Cortex of kidney (tissue), 1 donor: ENCODE data around the gene FOXA1.

Source experiments
- DNase-seq: peaks from one replicate; lab custom pipeline; 2025; lab: John Stamatoyannopoulos, UW

The FOXA1 gene

DNA sequence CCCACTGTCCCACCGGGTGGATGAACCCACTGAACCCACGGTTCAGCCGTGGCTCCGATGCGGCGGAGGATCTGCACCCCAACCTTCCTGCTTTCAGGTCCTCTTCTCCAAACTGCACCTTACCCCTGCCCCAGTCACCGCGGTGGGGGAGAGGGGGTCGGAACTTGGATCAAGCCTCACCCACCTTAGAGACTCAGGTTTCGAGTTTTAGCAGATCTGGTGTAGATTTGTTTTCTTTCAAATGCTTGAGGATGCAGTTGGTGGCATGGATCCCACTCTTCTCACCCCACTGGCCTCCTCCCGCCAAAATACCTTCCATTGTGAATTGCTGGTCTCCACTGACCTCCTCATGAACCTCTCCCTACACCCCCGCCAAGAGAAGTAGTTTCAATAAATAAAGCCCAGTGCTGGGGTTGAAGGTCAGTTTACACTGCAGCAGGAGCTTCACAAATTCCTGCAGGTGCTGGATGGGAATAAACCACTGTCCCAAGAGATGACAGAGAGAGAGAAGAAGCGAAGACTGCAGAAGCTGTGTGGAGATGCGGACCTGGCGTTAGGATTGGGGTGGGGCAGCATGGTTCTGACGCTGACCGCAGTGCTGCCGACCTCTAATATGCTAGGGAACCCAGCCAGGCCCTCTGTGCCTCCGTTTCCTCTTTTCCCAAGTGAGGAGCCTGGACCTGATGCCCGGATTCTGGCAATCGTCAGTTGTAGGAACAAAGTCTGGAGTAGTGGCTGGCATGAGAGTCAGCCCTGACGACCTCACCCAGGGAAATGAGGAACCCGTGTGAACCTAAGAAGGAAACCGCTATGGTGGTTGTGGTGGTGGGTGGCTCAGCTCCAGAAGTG, 7.8 kb upstream of the FOXA1 start:
- DNase-seq, result no peak

- DNase-seq, result no peak
Observed at GRCh38 chr14:37601865-37602264, 6.8 kb upstream of the FOXA1 start.

DNA sequence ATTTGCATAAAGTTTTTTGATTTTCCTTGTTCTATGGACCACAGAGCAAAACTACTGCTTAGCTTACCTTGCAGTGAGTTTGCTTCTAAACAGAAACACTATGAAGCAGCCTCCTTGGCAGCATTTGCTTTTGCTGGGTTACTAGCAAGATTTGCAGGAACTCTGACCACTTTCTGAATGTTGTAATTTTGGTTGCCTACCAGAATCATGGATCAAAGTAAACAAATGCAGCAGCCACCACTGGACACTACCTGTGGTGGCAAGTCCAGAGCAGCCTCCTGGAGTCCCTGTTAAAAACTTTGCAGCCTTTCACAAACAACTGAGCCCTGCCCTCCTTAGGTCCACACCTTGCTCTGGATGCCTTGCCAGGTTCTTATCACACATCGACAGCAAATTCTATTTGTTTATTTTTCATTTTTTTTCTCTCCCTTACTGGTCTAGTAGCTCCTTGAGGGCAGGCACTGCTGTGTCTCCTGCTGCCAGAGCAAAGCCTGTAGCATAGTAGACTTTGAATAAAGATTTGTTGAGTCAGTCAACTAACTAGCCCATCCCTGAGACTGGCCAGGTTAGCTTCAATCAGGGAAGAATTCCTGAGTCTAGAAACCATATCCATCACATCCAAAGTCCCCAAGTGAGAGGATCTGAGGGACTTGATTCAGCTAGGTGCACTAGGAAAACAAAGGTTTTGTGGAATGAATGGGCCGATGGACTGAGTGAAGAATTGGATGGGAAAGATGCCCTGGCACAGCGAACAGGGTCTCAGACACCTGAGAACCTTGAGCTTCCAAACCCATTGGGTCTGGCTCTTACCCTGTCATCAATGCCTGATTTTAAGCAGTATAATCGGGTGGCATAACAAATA, 6.1 kb upstream of the FOXA1 start:
- DNase-seq, result no peak

DNA sequence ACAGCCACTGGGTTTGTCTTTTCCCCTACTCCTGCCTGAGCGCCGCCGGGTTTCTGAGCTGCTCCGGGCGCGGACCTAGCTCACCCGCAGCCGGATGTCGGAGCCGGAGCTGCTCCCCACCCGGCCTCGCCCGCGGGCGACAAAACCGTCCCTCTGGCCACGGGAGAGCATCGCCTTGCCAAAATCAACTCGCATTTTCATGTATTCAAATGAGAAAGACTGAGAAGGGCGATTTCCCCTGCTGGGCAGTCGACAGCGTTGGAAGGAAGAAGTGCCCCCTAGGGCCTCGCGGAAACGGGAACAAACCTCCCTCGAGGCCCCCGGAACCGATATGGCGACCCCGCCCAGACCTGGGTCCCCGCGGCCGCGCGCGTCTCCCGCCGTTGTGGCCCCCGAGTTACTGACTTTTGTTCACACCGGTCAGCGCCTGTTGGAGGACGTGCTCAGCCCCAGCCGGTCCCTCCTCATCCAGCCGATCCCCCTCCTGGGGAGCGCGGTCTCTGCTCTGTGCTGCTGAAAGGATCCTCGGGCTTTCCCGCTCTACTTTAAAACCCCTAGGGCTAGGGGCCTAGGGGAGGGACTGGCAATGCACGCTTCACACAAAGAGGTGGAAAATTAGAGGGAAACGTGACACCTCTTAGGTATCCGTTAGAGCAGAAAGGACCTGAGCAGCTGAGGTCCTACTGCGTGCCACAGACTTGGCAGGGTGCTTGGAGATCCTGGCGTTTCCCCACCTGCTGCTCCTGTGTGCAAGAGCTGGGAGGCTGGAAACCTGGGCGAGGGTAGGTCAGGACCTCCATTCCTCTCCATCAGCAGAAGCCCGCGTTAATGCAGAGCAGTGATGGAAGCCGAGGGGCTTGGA, 4.7 kb upstream of the FOXA1 start:
- DNase-seq, result no peak

DNA sequence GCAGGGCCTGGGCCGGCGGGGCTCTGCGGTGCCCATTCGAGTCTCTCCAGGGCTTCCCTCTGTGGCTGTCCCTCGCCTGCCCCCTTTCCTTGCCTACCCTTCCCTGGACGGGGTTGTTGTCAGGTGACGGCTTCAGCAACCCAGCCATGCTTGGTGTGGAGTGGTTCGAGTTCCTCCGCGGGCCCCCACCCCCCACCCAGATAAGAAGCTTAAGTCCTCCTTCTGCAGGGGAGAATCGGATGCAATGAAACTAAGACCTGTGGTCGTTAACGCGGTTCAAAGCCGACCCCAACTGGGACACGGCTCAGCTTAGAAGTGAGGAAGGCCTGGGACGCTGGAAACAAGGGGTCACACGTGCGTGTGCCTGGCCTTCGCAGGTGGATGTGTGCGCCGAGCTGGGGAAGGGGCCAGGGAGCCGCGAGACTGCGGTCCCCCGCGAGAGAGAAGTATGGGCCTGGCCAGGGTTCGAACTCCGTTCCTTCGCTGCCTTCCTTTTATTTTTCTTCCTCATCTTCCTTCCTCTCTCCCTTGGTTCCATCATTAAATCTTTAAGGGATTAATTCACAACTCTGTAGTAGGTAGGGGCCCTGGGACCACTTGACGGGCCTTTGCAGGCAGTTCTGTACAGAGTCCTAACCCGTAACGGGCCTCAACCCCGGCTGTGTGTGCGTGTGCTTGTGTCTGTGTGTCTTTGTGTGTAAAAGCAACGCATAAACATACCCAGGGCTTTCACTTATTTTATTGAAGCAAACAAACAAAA, 3.9 kb upstream of the FOXA1 start:
- no peak for DNase-seq

DNA sequence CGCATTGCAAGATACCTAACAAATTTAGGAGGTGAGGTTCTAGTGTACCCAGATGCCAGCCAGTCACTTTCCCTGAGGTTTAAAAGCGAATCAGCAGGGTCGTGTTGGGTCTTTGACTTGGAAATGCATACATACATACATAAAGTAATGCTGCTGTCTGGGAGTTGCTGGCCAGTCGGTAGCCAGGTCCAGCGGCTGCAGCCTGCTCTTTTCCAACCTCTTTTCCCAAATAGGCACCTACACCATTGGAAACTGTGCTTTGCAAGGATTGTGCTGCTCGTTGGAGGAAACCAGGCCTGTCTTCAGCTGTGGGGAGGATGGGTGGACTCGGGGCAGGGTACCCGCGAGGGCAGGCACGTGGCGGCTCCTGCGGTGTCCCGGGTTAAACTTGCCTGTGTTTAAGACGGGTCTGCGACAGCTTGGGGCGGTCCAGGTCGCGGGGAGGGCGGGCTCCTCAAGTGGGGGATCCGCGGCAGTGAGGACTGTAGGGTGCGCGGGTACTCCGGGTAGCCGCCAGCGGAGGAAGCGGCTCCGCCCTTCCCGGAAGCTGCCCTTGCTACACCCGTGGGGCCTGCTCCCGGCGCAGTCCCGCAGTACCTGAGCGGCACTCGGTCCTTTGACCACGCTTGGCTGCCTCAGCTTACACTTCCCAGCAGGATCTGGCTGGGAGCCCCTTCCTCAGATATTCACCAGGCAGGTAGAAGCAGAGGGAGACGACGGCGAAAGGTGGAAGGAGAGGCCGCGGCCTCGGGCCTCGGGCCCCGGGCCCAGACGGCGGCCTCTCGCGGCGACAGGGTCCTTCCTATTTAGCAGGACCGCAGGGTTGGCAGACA, 3.1 kb upstream of the FOXA1 start:
- no peak for DNase-seq

DNA sequence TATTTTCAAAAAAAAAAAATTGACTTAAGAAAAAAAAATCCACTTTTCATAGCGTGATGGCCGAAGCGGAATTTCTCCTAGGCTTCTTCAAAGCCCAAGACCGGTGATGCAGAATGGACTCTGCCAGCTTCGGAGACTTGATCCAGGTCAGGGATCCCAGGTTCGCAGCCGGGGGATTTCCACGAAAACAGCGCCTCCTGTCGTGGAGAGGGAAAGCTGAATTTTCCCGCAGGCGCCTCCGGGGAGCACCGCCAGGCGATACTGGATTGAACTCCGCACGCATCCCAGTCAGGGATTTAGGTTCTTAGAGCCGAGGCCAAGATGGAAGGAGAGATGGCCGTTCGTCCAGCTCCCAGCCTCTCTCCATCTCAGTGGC, 2.5 kb upstream of the FOXA1 start:
- DNase-seq, result no peak

GRCh38 chr14:37596790-37597472, 1.9 kb upstream of the FOXA1 start:
- DNase-seq, result no peak

DNA sequence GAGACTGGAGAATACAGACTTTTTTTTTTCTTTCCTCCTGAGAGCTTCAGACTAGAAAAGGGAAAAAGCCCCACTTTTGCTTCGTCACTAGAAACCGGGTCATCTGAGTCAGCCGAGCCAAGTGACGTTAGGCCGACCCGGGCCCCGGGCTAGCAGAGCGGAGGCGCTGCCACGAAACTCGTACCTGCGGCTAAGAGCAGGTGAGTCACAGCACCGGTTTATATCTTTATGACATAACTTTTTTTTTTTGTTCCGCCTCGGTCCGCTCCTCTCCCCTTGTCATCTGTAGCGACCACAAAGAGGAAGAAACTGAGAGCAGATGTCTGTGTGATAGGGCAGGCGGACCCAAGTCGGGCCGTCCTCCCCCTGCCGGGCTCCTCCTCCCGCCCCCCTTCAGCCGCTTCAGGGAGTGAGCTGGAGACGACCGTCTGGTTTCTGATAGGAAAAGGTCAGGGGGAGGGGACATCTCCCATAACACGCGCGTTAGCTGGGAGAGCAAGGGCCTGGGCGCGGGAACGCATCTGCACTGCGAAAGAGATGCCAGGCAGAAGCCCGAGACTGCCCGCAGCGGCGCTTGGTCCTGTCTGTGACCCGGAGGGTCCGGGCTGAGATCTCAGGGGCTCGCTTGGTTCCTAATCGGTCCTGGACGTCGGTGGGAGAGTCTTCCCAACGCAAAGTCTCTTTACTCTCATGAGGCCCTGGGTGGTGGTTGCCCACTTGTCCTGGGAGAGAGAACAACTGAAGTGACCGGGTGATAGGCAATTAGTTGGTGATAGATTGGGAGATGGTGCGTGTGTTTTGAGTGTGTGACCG, 966 bp upstream of the FOXA1 start:
- no peak for DNase-seq

- DNase-seq, result no peak
Observed at GRCh38 chr14:37594238-37594970, 645 bp downstream of the FOXA1 start.

- DNase-seq, result no peak
Observed at GRCh38 chr14:37593511-37594237, 1.4 kb downstream of the FOXA1 start.

DNA sequence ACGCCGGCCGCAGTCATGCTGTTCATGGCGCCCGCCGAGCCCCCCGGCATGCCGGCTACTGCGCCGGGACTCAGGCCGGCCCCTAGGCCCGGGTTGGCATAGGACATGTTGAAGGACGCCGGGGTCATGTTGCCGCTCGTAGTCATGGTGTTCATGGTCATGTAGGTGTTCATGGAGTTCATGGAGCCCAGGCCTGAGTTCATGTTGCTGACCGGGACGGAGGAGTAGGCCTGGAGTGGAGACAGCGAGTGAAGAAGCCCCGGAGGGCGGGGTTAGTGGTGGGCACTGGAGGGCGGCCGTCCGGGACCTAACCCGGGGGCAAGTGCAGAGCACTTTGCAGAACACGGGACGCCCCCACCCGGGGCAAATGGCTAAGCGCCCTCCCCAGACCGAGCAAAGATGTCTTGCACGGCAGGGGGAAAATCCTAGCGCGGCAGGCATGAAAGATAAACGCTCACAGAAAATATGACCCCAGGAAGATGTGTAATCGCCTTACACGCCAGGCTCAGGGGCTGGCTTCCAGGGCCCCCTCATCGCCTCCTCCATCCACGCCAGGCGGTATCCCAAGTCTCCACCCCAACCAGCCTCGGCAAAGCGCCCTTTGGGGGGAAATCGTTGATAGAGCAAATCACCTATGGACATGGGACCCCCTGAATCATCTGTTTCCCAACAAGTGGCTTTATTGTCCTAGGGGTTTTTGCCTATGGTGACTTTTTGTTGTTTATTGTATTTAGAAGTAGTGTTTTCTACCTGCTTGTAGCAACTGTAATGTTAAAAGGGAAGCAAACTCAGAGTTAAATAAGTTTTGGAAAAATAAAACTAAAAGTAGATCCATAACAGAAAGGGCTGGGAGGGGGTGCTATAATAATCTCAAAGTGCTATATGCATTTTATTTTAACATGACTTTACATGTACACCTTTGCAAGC, 2.3 kb downstream of the FOXA1 start:
- no peak for DNase-seq

DNA sequence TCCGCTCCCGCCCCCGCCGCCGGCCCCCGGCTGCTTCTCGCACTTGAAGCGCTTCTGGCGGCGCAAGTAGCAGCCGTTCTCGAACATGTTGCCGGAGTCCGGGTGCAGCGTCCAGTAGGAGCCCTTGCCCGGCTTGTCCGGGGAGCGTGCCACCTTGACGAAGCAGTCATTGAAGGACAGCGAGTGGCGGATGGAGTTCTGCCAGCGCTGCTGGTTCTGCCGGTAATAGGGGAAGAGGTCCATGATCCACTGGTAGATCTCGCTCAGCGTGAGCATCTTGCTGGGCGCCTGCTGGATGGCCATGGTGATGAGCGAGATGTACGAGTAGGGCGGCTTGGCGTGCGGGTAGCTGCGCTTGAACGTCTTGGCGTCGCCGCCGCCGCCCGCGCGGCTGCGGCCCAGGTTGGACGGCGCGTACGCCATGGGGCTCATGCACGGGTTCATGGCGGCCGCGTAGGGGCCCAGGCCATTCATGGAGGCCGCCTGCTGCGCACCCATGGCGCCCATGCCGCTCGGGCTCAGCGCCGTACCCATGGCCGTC, 3.0 kb downstream of the FOXA1 start:
- no peak for DNase-seq

DNA sequence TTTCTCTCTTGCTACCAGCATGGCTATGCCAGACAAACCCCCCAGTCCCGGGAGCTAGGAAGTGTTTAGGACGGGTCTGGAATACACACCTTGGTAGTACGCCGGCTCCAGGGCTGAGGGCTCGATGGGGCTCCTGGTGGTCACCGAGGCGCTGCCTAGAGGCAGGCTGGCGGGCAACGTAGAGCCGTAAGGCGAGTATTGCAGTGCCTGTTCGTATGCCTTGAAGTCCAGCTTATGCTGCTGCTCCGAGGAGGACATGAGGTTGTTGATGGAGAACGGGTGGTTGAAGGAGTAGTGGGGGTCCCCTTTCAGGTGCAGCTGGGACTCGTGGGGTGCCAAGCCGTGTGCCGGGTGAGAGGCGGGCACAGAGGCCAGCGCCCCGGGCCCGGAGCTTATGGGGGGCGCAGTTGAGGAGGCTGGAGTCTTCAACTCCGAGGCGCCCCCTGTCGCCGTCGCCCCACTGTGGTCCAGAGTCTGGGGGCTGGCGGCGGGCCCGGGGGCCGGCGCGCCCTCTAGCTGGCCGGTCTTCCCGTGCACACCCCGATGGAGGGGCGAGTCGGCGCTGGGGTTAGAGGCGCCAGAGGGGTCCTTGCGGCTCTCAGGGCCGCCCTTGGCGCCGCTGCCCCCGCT, 3.6 kb downstream of the FOXA1 start:
- DNase-seq, result no peak

GRCh38 chr14:37590428-37591139, 4.5 kb downstream of the FOXA1 start:
- DNase-seq, result no peak
